GM21367 (cell line): Measurements from ENCODE around the gene TCF4.

ENCODE experiments used
- ATAC-seq: cut with Tn5 transposase; IDR thresholded peaks from one replicate; pipeline ENCODE4 v1.9.1; 2021; ENCODE audit not compliant: unreplicated experiment

TCF4 gene

DNA sequence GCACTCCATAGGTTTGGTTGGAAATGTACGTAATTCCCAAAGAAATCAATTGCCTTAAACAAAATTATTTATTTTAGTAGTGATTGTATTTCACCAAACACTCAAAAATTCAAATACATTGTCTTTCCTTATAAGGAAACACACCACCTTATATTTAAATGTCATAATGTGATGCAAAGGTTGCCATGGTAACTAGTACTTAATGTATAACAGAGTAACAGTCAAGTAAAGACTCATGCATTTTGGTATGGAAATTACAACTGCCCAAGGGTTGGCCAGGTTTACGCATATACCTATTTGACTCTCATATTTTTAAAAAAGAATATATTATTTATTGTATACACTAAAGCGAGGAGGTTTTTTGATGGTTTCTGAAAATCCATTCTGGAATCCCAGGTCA is 231.2 kb downstream of the TCF4 start:
- ATAC-seq = no peak

DNA sequence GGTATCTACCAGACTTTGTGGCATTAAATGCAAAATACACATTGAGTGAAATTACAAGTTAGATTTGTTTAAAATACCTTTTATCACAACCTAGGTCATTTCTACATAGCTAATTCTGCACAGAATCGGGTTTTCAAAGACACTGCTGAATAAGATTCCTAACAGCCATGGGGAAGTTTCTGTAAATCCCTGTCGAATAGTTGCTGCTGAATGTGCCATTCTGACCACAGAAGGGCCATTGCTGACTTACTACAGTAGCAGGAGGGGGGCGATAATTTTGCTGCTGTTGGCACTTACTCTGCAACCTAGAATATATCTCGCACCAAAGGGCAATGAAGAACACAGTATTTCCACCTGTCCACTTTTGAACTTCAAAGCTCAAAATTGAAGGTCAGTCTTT is 232.8 kb downstream of the TCF4 start:
- ATAC-seq = no peak

DNA sequence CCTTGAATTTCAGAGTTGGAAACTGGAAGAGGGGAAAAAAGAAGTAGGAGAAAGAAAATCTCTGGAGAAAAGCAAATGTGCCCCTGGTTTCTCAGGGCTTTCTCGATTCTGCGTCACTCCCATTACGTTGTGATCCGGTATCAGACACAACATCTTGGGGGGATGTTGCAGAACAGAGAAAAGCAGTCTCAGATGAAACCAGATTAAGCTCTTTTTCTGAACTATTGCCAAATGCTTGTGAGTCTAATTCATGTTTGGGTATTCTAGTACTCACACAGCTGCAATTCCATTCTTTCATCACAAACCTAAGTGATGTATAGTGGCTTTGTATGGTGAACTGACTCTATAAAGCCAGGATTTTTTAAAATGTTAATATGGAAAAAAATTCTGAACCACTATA is 233.2 kb downstream of the TCF4 start:
- no peak for ATAC-seq

DNA sequence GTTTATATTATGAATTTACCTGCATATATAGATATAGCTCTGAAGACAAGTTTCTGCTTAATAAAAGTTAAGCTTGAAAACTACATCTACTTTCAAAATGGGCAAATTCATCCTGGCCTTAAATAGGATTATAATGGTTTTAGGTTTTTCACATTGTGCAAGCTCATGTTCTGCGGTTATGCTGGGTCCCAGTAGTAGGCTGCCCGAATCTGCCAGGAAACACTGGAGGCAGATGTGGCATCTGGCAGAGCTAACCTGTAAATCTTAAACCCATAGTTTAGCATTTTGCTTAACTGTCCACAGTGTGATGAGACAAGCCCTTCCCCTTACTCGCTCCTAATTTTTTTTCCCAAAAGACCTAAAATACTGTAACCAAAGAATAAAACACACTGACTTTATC is 234.2 kb downstream of the TCF4 start:
- no peak for ATAC-seq

DNA sequence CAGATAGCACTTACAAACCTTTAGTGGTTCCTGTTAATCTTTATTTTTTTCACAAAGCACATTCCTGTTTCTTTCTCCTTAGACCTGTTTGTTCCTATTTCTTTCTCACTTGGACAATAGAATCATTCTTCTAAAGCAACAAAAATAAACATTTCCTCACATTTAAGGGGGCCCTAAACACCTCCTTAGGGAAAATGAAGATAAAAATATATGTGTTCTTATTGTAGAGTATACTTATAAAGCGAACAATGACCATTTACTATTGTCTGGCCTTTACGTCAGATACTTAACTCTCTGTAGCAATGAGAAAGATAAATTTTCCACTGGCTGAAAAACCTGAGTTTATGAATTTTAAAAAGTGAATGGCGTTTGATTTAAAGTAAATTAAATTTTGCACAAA is 234.6 kb downstream of the TCF4 start:
- no peak for ATAC-seq

DNA sequence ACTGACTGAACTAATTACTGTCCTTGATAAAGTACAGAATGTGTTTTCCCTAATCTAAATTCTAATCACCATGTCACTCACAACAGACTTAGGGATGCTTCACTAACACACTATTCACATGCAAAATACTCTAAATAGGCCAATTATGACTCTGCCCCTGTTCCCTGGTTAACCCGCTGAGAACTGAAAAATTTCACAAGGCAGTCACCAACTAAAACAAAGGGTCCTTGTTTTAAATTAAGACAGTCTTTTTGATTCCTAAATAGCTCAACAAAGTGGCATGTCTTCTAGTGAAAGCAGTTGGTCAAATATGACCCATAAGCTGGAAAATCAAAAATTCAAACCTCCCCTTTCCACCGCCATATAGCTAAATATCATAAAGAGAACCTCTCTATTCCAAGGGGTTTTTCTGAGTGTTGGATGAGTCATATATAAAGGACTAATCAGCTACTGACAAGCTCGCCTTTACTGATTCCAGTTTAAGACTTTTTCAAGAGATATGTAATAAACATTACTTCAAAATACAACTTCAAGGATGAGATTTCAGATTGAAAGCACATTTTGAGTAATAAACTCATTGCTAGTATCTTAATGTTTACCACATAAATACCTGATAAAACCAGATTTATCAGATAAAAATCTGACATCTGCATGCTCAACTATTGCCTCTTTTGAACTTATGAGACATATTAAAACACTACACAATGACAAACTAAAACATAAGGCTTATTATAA is 235.8 kb downstream of the TCF4 start:
- ATAC-seq = no peak

DNA sequence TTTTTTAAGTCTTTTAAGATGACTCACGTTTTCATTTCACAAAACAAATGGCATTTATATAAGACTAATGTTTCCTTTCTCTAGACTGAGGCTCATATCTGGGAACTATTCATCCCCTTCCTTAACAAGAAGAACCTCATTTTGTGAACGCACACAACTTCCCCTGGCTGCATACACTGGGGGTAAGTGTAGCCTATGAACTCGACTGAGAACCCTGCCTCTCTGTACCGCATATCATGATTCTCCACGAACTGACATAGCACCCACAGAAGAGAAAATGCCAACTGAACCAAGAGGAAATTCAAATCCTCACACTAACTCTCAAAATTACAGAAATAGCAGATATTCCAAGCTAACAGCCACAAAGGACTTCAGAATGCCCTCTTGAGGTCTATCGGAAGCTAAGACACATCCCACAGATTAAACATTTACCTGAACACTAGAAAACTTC is 236.7 kb downstream of the TCF4 start:
- ATAC-seq = no peak

DNA sequence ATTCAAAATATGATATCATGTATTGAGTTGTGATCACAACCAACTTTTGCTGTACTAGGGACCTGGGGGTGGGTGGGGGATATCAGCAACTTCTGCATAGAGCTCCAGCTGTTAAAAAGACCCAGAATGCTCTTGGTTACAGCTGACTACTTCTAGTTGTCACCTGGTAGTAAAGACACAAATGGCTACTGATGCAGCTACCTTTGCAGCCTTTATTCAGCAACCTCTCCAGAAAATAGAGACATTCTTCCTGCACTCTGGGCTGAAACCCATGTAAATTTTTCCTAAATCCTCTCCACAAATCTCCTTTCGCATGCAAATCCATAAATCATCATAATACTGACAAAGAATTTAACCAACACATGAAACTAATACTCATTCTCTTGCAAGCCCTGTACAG is 238.3 kb downstream of the TCF4 start:
- ATAC-seq = no peak

DNA sequence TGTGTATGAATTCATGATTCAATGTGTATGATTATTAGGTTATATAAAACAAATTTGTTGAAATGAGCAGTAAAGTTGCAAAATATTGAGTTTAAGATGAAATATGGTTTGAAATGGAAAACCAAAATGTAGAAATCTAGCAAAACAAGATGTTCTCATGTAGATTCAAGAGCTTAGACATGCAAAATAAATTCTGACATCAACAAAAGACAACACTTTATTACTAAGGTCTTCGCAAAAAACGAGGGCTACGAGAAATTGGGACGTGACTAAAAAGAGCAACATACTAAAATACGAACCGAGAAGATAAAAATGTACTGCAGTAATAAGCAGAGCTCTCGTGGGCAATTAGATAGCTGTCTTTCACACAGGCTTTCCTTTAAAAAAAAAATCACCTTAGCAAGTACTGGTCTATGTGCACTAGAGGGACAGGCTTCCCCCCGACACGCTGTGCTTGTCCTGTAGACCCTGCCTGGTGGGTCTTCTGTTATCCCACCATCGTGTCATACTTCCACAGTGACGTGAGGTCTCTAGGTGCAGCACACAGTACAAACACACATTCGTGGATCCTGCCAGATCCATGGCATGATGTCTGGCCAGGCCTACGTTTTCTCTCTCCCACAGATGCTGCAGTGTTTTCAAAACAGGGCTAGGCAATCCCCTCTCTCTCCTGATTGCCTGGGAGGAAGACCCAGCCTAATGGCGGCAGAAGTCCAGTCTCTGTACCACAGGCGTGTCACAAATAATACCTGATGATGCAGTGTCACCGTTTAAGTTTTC is 240.8 kb downstream of the TCF4 start:
- no peak for ATAC-seq

DNA sequence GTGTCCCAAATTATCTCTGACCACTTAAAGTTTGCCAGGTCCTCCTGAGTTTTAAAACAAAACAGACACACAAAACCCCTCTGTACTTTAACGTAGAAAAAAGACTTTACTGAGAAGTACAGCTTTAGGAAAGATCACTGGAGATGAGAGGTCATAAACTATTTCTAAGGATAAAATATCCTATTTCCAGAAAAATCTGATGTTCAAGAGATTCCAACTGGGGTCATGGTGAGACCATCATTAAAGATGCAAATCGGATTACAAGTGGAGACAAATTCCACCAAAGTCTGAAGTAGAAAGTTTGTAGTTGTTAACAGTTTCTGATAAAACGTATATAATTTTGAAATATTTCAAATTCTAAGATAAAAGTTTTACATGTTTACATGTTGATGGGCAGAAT is 241.6 kb downstream of the TCF4 start:
- ATAC-seq = no peak

DNA sequence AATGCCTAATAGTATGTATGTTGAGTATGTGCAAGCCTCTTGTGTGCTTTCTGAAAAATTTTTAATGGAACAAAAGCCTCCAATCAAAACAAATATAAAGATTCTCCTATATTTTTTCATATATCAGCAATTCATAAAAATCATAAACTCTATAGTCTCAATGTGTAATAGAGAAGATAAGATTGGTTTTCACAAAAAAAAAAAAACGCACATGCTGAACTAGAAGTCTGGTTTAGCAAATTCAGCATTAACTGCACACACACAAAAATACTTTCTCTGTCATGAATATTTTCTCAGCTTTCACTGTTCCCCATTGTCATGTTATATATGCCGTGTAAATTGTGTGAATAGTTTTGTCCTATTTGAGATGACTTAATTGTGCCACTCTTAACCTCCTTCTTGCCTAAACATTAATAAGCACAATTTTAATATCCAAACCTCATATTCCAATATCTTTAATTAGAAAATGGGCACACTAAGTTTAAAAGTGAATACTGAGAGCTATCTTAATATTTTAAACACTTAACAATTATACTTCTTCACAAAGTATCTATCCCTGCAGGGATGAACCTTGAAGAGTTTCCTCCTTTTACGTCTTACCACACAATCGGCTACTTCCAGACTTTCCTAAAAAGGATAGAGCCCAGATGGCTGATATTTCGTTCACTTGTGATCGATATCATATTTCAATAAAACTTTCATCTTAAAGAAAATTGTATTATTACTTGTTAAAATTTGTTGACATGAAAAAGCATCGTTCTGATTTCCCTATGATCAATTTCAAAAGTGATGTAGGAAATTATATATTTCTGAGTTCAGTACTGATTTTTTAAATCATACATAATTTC is 242.7 kb downstream of the TCF4 start:
- ATAC-seq = no peak

DNA sequence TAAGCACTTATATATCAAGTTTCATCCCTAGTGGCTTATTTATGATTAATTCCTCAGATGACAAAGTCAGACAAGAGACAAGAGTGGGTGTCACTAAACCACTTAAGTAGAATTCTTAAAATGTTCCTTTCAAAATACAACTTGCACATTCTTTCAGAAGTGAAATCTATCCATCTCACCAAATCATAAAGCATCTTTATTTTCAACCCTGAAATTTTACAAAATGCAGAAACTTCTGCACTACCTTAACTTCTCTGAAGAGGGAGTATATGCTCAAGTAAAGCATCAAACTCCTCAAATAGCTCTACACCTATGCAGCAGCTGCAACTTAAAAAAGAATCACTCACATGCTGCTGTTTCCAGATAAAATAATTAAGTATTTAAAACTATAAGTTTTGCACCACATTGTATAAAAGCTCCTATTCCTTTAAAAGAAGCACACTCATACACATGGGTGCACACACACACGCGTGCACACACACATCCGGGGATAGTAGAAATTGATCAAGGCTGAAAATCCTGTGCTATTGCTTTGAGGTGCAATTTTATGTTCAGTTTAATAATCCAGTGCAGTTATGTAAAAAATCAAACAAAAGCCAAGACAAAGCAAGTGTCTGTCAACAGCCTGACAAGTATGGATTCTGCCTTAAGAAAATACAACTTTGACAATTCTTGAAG is 244.5 kb downstream of the TCF4 start:
- ATAC-seq = peak; percentile 50

DNA sequence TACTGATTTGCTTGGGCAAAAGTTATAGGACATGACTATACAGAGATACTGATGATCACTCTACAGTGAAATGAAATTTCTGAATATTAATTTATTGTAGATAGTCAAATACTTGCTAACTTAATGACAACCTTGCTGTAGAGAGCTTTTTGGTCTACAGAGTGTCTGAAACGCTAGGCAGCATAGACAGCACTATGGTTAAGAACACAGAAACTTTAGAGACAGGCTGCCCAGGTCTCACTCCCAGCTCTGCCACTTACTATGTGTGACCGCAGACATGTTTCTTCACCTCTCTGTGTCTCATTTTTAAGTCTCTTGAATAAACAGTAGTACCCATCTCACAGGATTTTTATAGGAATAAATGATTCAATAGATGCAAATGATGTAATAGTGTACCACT is 247.0 kb downstream of the TCF4 start:
- ATAC-seq = no peak

DNA sequence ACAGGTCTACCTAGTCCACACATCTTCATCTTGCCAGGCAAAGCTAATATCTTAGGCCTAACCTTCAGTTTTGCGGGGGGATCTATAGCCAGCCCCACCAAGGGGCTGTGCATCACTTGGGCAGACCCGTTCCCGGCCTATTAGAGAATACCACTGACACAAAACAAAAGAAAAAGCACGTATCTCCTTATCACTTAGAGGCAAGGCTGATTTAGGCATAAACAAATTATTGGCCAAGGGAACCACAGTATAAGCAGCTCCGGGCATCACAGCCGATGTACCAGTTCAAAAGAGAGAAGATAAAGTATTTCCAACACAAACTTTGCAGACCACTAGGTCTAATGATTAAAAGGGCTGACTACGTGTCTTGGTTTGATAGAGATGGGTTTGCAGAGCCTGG is 248.0 kb downstream of the TCF4 start:
- ATAC-seq = no peak

DNA sequence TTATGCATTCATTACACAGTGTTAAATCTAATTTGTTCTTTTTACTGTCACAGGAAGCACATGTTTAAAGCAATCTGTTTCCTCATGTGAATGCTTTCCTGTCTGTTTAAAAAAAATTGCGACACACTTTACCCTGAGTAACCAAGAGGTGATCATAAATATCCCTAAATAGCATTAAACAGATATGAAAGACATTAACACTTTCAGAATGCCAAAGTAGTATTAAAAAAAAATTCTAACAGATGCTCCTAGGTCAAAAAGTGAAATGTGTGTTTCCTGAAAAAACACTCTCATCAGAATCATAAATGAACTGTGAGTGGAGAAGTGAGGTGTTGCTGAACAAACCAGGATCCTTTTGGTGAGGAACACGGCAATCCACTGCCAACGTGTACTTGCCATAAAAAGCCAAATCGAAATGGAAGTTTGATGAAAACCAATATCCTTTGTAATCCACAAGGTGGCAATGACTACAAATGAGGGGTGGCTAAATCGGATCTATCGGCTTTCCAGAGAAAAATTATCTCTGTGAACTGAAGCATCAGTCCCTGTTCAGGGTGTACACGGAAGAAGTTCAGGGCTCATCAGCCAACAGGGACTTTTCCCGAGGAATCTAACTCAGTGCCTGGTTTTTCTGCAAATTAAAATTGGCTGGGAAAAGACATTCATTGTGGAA is 248.9 kb downstream of the TCF4 start:
- ATAC-seq = no peak

DNA sequence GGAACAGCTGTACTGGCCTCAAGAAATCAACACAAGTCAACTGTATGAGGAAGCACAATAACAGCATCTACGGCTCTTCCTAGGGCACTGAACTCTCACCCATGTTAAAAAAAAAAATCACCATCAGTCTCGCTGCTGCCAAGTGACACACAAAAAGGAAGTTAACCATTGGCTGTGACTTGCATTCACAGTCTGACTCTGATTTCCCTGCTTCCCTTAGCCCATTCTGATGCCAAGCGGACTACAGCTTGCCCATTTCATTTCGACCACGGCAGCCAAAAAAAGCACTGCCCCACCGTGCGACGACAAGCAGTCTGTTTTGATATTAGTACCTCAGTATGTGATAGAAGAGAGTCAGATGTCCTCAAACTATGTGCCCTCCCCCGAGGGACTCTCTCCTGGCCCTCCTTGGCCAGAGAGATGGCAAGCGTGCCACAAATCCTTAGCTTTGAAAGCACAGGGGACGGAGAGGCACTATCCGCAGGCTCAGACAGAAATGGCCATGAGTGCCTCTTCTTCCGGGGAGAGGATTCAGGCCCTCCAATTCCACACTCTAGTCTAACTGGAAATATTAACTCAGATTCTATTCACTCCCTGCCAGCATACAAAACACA is 250.0 kb downstream of the TCF4 start:
- ATAC-seq = peak; percentile 62

DNA sequence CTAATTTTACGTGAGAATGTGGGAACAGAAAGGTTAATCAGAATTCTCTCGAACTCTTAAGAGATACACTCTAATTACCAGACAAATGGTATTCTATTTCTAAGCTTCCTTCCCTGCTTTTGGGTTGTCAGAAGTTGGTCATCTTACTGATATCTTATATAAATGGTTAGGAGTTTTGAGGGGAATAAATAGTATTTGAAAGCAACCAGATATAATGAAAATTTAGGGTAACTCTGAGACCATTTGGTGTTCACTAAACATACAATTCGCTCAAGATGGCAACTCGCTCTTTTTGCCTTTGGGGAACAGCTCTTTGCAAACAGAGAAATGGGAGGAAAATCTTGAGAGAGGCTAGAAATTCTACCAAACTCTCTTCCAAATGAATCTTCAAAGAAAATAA is 250.9 kb downstream of the TCF4 start:
- no peak for ATAC-seq

DNA sequence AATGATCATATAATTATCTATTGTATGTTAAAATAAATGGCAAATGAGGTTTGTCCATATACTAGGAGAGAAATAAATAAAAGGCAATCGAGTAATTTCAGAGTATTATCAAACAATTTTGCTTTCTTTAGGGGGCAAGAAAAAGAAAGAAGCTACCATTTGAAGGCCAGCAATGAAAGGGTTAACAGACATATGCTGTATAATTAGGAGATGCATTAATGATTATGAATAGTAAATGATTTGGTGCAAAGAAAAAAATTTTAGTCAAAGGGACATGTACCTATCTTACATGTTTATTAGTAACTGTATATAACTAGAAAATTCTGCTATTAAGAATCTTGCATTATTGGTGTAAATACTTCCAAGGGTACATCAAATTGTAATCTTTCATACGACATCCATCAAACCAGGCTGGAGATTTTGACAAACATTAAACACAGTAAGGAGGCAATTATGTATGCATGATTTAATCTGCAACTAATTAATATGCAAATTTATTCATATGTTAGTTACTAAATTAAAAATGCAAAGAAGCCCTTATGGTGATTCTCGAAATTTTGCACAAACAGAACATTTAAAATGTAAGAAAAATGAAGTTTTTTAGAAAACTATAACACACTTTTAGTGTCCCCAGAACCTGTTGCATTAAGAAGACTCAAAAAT is 251.4 kb downstream of the TCF4 start:
- ATAC-seq = no peak

DNA sequence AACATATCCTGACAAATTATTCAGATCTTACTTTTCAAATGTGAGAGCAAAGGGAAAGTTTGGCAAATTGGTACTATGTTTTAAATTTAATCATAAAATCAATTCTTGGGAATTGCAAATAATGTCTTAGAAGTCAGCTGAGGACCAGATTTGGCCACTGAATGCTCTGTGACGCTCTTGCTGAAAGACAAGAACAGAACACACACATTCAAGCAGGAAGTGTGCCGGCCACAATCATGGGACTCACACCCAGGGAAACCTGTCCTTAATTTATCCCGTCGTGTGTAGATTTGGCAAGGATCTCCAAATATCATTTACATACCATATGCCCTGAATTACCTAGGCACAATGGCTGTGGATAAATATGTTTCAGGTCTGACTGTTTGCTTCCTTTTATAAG is 253.1 kb downstream of the TCF4 start:
- no peak for ATAC-seq

DNA sequence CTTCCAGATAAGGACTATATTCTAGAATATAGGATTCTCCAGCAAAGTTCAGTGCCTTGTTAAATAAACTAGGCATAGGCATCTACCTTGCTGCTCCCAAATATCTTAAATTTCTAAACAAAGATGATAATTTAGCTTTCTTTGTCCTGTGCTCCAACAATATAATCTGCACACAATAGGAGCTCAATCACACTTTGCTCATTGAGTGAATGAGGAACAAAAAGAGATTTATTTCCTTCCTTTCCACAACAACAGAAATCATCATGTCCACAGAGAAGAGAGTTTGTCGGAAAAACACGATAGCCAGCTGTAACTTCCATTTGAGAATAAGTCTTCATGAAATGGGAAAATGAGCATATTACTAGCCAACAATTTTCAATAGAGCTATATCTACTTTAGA is 256.7 kb downstream of the TCF4 start:
- ATAC-seq = no peak
